Activated CD8-positive, alpha-beta T cell treated with anti-CD3 and anti-CD28 coated beads for 36 hours (primary cell): ENCODE results near the gene CCDC97. TPM values are rescaled to one million over a fixed set of nuclear protein-coding genes. Genes with fewer than 3 reads are reported as not detected.
A peak's percentile ranks its signal among the peaks of the same experiment; 100 is the strongest.
"Not testable (repeated sequence)": the region's sequence is repeated elsewhere in the genome, so short reads cannot be mapped to it uniquely, and the experiment has no call there.

Experiments
- ATAC-seq: fragments of 200-7000 bp; cut with Tn5 transposase; one replicate; pipeline ENCODE4 v1.10.0; 2021; ENCODE audit warnings: mild to moderate bottlenecking, moderate library complexity
- CTCF ChIA-PET: fragments of 350-600 bp; sonication (Branson Sonifier 250); formaldehyde crosslinking; loops from one replicate; lab custom pipeline; 2021; ENCODE audit warnings: antibody characterized with exemption; lab: Charles Lee
- POLR2A ChIA-PET: fragments of 350-600 bp; sonication (Branson Sonifier 250); formaldehyde crosslinking; loops from one replicate; lab custom pipeline; 2021; ENCODE audit warnings: antibody characterized with exemption; lab: Charles Lee
- DNase-seq: peaks from one replicate; pipeline ENCODE4 v3.0.0-alpha.2; 2020
- H3K27ac Mint-ChIP-seq: one replicate; pipeline ENCODE4 v1.8.0; 2021; ENCODE audit warnings: mild to moderate bottlenecking, mixed read lengths
- H3K27me3 Mint-ChIP-seq: one replicate; pipeline ENCODE4 v1.8.0; 2021; ENCODE audit warnings: mixed read lengths
- H3K36me3 Mint-ChIP-seq: one replicate; pipeline ENCODE4 v1.8.0; 2021; ENCODE audit warnings: low read depth, mixed read lengths
- H3K4me1 Mint-ChIP-seq: one replicate; pipeline ENCODE4 v1.8.0; 2021; ENCODE audit warnings: low read depth, mixed read lengths
- H3K4me3 Mint-ChIP-seq: one replicate; pipeline ENCODE4 v1.8.0; 2021; ENCODE audit warnings: mild to moderate bottlenecking, moderate library complexity, mixed read lengths
- H3K9me3 Mint-ChIP-seq: one replicate; pipeline ENCODE4 v1.8.0; 2021; ENCODE audit warnings: mixed read lengths
- CTCF ChIP-seq: fragments of 200-600 bp; IDR thresholded peaks from one replicate; pipeline ENCODE4 v1.8.0; 2022; ENCODE audit warnings: antibody characterized with exemption, mild to moderate bottlenecking
- intact Hi-C: fragments of 100-400 bp; cut with micrococcal nuclease; formaldehyde crosslinking; loops from one replicate; pipeline ENCODE4 v1.10.0; 2022
- total RNA-seq, 2 experiments: library from RNA; stranded (reverse); gene quantifications; one replicate each; pipeline ENCODE4 v1.2.3, GENCODE V29; 2021

The CCDC97 gene
- total RNA-seq, 2 experiments from 2014 or later = 15.9 to 20.4 TPM

DNA sequence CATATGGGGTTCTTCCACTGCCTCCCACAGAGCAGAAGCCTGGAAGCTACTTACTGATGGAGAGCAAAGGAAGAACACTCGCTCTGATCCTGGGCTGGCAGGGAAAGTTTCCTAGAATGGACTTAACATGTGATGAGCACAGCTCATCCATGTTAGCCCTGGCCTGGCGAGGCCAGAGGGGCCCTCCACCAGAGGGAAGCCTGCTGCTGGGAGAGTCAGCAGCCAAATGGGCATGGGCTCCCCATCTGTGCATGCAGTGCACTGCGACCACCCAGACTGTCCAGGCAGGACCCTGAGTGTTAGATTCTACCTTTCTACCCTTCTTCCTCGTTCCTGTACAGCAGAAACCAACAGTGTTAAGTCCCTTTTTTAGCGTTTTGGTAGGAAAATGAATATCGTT, 36.9 kb upstream of the CCDC97 start:
- H3K4me1 Mint-ChIP-seq = peaks cover 3% of the 10 kb centered on the region
- peaks cover 67% of the 10 kb centered on the region for H3K36me3 Mint-ChIP-seq
- no peaks in the 10 kb centered on the region for H3K27me3 Mint-ChIP-seq
- ATAC-seq (no peak), DNase-seq (no peak)
- no peak overlapping the region for H3K4me3 Mint-ChIP-seq
- no peak overlapping the region for H3K27ac Mint-ChIP-seq
- intact Hi-C loops = no loop called here
- no peaks in the 10 kb centered on the region for H3K9me3 Mint-ChIP-seq
- TF ChIP-seq CTCF = no peak
- POLR2A ChIA-PET = interaction anchor here (1.3 to 2.0 kb wide), 2 partner anchors 11 to 35 kb away, joined by 4 to 6 read pairs; no protein-coding TSS in a partner anchor
- CTCF ChIA-PET = interaction anchor here (1.0 kb wide), 1 partner anchor 22 kb away, joined by 3 read pairs; no protein-coding TSS in a partner anchor

DNA sequence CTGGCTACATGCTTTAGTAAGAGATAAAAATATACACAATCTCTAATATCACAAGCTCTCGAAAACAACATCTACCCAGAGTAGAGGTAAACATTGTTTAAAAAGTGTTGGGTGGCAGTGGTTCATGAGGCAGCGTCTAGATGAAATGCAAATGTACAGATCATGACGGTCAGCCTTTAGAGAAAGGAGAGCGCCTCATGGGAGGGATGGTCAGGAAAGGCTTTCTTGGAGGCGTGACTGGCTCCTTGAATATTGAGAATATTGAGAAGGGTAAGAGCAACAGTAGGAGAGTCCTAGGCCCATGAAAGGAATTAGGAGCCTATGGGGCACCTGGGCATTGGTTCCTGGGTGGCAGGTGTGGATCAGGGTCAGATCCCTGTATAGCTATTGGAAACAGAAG, 35.2 kb upstream of the CCDC97 start:
- no peak for TF ChIP-seq CTCF
- intact Hi-C loops = no loop called here
- no peaks in the 10 kb centered on the region for H3K27me3 Mint-ChIP-seq
- no peak overlapping the region for H3K27ac Mint-ChIP-seq
- no peak overlapping the region for H3K4me3 Mint-ChIP-seq
- peaks cover 3% of the 10 kb centered on the region for H3K4me1 Mint-ChIP-seq
- DNase-seq (no peak), ATAC-seq (no peak)
- CTCF ChIA-PET = no interaction called here
- POLR2A ChIA-PET = interaction anchor here (1.0 to 1.1 kb wide), 3 partner anchors 10 to 15 kb away, joined by 3 to 4 read pairs (median 4); no protein-coding TSS in a partner anchor
- H3K36me3 Mint-ChIP-seq = peaks cover 76% of the 10 kb centered on the region
- H3K9me3 Mint-ChIP-seq = no peaks in the 10 kb centered on the region

DNA sequence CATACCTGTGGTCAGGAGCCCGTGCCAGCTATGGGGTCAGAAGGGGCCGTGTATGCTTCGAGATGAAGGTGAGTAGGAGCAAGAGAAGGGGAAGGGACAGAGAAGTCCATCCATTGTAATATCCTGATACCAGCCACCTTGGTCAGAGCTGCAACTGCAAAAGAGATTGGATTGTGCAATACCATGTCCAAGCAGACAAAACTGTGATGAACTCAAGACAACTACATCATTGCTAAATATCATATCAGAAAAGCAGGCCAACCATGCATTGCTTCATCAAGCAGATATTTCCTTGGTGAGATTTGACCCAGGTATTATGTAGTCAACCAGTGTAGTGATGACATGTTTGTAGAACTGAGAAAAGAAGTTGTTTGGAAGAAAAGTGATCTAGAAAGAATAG, 33.7 kb upstream of the CCDC97 start:
- DNase-seq (no peak), ATAC-seq (no peak)
- Mint-ChIP-seq H3K27ac (peak overlapping the region; percentile 32), H3K4me1 (no peaks in the 10 kb centered on the region), H3K9me3 (no peaks in the 10 kb centered on the region), H3K4me3 (no peak overlapping the region), H3K27me3 (no peaks in the 10 kb centered on the region), H3K36me3 (peaks cover 80% of the 10 kb centered on the region)
- TF ChIP-seq CTCF = no peak
- CTCF ChIA-PET = no interaction called here
- POLR2A ChIA-PET = interaction anchor here (1.2 to 1.7 kb wide), 3 partner anchors 10 to 33 kb away, joined by 5 to 6 read pairs (median 5); no protein-coding TSS in a partner anchor
- intact Hi-C loops = no loop called here

DNA sequence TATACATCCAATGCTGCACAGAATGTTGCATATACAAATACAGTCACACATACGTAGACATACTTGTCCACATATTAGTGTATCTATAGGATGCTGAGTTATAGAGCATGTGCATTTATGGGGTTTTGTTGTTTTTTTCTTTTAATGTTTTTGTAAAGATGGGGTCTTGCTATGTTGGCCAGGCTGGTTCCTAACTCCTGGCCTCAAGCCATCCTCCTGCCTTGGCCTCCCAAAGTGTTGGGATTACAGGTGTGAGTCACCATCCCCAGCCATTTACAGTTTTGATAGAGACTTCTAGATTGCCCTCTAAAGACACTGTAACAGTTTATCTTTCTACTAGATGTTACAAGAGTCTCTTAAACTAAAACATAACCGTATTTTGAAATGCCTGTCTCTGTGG, 31.5 kb upstream of the CCDC97 start:
- Mint-ChIP-seq H3K36me3 (peaks cover 69% of the 10 kb centered on the region), H3K4me3 (no peak overlapping the region), H3K27ac (no peak overlapping the region), H3K27me3 (no peaks in the 10 kb centered on the region), H3K9me3 (no peaks in the 10 kb centered on the region), H3K4me1 (no peaks in the 10 kb centered on the region)
- ATAC-seq (no peak), DNase-seq (no peak)
- no peak for TF ChIP-seq CTCF
- intact Hi-C loops = no loop called here
- ChIA-PET POLR2A (interaction anchor here (0.8 to 2.4 kb wide), 4 partner anchors 11 to 15 kb away, joined by 3 to 8 read pairs (median 4); no protein-coding TSS in a partner anchor), CTCF (interaction anchor here (1.1 to 1.6 kb wide), 3 partner anchors 9 to 30 kb away, joined by 3 to 5 read pairs (median 3); no protein-coding TSS in a partner anchor)

DNA sequence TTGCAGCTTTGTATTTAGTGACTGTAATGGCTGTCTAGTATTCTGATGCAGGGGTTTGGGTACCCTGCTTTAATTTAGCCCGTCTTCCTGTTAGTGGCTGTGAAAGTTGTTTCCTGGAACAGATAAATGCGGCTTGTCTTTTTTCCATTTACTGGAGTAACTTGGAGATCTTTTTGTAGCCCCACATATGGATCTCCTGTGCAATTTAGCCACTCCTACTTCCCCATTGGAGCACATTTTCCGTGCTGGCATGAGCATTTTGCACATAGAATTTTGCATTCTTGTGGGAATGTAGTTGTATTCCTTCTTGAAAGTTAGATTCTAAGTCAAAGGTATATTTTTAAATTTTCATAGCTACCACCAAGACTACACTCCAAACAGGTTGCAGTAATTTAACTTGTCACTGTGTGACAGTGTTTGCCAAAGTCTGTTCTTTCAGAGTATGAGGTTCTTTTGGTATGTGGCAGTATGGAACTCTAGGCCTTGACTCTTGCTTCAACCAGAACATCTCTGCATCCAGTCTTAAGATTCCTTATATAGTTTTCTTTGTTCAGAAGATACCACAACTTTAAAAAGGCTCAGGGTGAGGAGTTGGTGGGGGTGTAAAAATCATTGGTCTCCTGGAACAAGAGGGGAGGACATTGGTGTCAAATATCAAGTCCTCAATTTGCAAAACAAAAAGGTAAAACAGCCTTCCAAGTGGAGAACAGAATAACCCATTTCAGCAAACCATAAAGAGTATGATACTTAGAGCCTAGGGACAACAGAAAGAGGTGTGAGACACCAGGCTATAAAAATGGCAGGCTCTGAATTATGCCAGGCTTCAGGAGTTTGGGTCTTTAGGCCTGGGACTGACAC, 21.1 kb upstream of the CCDC97 start:
- no peaks in the 10 kb centered on the region for H3K9me3 Mint-ChIP-seq
- H3K4me3 Mint-ChIP-seq = no peak overlapping the region
- H3K27me3 Mint-ChIP-seq = no peaks in the 10 kb centered on the region
- H3K4me1 Mint-ChIP-seq = peaks cover 3% of the 10 kb centered on the region
- TF ChIP-seq CTCF = no peak
- ATAC-seq (no peak), DNase-seq (no peak)
- intact Hi-C loops = no loop called here
- ChIA-PET CTCF (no interaction called here), POLR2A (interaction anchor here (0.9 to 2.4 kb wide), 6 partner anchors 12 to 25 kb away, joined by 3 to 7 read pairs (median 4); partner anchors contain the start of gene HNRNPUL1)
- H3K27ac Mint-ChIP-seq = peak overlapping the region; percentile 38
- H3K36me3 Mint-ChIP-seq = peaks cover 59% of the 10 kb centered on the region

DNA sequence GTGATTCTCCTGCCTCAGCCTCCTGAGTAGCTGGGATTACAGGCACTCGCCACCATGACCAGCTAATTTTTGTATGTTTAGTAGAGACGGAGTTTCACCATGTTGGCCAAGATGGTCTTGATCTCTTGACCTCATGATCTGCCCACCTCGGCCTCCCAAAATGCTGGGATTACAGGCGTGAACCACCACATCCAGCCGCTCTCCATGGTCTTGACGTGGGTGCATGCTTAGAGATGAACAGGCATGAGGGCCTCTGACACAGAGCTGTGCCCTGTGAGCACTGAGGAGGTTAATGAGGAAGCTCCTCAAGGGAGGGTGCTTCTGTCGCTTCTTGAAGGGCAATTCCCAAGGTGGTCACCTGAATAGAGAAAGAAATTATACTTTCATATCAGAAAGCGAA, 20.2 kb upstream of the CCDC97 start:
- ATAC-seq, H3K27ac Mint-ChIP-seq, H3K9me3 Mint-ChIP-seq, H3K4me3 Mint-ChIP-seq, H3K27me3 Mint-ChIP-seq, intact Hi-C loops, H3K4me1 Mint-ChIP-seq, DNase-seq: not testable (repeated sequence)
- H3K36me3 Mint-ChIP-seq = peaks cover 61% of the 10 kb centered on the region
- ChIA-PET CTCF (interaction anchor here (1.0 to 4.1 kb wide), 2 partner anchors 18 to 85 kb away, joined by 3 to 25 read pairs; no protein-coding TSS in a partner anchor), POLR2A (interaction anchor here (1.0 to 2.4 kb wide), 6 partner anchors 13 to 62 kb away, joined by 3 to 7 read pairs (median 4); partner anchors contain the start of gene HNRNPUL1)
